ENCODE measurements around the gene CCDC78.
A peak's percentile ranks its signal among the peaks of the same experiment; 100 is the strongest.

CCDC78 gene

DNA sequence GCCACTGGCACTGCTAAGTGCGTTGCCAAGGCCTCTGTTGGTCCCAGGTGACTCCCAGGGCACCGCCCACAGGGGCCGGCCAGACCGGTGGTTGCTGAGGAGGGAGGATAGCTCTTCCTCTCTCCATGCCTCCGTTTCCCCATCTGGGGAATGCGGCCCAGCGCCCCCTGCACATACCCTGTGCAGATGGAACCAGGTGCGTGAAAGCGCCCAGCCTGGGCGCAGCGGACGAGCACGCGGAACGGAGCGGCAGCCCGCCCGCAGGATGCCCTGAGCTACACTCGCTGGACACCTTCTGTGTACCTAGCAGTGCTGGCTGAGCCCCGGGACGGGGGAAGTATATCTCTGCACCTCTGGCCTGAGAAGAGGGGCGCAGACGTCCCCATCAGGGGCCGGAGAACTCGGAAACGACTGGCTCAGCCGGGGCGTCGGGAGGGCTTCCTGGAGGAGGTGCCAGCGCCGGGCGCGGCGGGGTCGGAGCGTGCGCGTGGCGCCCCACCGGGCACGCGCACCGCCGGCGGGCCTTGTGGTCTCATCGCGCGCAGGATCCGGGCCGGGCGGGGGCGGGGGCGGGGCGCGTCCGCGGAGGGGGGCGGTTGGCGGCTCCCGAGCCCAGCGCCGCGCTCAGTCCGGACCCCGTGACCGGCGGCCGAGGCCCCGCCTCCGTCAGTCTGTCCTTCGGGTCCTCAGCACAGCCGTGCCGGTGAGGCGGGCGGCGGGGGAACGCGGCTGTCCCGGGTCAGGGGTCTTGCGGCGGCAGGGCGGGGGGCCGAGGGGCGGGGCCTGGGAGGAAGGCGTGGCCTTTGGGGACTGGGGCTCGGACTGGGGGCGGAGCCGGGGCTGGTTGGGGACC, at the start of gene CCDC78, which contains the start of gene HAGHL:
Gene CCDC78, minus strand, starts transcription at position 6 of the 853 bp plus-strand sequence. CDS start 76 bp downstream, outside the sequence.
Gene HAGHL, plus strand, starts transcription at position 669 of the 853 bp plus-strand sequence. CDS start 404 bp downstream, outside the sequence.
- peak; percentile 44 to 47 for DNase-seq

DNA sequence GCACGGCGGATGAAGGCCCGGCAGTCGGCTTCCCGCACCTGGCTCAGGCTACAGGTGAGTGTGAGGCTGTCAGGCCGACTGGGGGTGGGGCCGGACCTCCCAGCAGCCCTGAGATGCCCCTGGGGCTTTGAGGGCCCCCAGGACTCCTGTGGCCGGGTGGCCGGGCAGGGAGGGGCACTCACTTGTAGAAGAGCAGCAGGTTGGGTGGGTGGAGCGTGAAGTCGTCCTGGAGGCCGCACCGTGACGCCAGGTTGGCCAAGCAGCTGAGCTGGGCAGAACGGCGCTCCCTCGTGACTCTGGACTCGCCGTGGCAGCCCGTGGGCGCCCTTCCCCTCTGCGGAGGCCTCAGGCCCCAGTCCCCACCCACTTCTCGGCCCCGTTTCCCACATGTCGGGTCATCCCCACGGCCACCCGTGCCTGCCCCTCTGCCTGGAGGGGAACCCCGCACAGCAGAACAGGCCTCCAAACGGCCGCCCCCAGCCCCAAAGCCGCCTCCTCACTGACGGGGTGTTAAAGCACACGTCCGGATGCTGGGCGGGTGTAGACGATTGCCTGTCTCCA, 49.1 kb upstream of the CCDC78 start:
- no peak for DNase-seq

DNA sequence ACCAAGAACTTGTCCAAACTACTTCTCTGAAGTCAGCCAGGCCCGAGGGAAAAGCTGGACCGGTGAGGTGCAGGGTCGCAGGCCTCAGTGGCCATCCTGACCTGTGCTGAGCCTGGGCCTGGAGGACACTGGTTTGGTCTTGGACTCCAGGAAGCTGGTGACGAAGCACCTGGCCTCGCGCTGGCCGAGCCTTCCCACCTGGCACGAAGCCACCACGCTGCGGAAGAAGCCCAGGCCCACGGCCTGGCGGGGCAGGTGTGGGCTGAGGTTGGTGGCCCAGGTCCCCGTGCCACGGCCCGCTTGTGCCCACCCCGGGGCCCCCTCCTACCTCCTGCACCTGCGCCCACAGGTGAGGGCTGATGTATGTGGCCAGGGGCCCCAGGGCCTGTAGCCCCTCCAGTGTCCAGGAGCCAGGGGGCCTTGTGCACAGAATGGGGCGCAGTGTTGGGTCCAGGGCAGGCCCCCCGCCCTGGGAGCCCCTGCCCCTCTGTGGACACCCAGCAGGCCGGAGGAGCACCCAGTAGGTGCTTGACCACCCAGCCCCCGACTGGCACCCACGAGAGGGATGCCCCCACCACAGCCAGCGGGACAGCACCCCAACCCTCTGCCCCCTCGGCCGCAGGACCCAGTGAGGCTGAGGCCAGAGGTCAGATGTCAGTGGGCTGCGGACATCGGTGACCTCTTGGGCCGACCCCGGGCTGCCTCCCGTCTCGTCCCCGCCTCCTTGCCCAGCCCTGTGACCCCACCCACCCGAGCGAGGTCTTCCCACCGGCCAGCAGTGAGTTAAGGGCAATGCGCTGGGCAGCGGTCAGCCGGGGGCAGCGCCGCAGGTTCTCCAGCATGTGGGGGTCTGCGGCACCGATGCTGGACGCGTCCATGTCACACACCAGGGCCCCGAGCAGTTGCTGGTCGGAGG, 48.1 kb upstream of the CCDC78 start:
- no peak for DNase-seq

DNA sequence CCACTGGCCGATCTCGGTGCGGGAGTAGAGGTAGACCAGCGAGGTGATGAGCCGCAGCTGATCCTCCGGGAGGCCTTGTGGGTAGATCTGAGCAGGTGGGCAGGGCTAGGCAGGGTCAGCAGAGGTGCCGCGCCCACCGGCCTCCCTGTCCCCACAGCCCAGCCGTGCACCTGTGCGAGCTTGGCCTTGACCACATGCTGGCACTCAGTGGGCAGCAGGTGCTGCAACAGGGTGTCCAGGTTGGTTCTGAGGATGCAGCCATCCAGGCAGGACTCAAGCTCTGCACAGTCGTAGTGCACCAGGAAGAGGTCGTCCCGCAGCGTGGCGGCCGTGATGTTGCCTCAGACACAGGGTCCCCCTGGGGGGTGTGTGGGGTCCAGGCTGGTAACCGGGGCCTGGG, 46.7 kb upstream of the CCDC78 start:
- DNase-seq, result no peak

DNA sequence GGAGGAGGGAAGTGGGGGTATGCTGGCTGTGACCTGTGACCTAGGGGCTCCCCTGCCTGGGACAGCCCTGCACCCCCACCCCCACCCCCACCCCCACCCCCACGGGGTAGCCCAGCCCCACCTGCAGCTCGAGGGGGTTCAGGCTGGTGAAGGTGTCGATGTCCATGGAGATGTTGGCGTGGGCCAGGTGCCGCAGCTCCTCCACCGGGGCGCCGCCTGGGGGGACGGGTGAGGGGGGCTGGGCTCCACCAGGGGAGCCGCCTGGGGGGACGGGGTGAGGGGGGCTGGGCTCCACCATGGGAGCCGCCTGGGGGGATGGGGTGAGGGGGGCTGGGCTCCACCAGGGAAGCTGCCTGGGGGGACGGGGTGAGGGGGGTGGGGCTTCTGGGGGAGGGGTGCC, 44.2 kb upstream of the CCDC78 start:
- no peak for DNase-seq

DNA sequence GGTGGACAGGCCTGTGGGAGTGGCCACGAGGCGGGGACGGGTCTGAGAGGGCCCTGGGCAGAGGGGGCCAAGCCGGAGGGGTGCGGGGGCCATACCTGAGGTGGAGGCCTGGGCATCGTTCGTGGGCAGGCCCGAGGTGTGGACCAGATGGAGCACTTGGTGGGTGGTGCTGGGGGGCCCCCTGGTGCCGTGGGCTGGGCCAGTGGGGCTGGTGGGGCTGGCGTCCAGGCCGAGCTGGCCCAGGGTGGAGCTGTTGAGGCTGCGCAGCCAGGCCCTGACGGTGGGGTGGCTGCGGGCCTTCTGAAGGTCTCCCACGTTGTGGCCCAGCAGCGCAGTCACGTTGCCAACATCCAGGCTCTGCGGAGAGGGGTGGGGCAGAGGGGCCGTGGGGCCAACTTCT, 43.7 kb upstream of the CCDC78 start:
- no peak for DNase-seq

DNA sequence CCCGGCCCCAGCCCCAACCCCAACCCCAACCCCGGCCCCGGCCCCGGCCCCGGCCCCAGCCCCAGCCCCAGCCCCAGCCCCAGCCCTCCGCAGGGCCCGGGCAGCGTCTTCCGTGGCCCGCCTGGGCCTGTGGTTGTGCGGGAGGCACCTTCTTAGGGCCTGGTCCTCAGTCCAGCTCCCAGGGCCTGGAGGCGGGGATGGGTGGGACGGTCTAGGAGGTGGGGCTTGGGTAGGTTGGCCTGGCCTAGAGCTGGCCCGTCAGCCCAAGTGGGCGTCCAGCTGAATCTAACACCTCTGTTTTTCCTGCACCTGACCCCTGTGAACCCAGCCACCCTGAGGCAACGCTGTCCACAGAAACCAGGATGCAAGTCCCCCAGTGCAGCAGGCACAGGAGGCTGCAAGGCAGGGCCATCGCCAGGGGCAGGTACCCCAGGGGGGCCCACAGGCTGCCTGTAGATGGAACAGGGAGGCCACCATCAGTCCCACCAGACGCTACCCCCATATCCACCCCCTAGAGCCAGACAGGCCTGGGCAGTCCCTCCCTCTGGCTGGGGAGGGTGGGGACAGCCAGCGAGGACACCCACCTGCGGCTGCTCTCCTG, 43.0 kb upstream of the CCDC78 start:
- DNase-seq, result no peak

DNA sequence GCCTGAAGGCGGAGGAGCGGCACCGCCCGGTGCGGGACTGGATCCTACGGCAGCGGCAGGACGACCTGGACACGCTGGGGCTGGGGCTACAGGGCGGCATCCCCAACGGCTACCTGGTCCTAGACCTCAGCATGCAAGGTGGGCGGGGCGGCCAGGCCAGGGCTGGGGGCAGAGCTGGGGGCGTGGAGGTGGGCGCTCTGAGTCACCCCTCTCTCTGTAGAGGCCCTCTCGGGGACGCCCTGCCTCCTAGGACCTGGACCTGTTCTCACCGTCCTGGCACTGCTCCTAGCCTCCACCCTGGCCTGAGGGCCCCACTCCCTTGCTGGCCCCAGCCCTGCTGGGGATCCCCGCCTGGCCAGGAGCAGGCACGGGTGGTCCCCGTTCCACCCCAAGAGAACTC, 42.2 kb upstream of the CCDC78 start:
- DNase-seq, result no peak

DNA sequence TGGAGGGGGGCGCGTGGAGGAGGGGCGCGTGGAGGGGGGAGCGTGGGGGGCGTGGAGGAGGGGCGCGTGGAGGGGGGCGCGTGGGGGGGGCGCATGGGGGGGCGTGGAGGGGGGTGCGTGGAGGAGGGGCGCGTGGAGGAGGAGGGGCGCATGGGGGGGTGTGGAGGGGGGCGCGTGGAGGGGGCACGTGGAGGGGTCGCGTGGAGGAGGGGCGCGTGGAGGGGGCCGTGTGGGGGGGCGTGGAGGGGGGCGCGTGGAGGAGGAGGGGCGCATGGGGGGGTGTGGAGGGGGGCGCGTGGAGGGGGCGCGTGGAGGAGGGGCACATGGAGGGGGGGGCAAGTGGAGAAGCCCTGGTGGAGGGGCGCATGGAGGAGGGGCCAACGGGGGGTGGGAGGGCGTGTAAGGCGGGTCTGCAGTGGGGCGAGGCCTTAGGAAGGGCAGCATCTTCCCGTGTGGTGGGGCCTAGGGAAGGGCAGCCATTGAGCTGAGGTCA, 41.5 kb upstream of the CCDC78 start:
- DNase-seq, result no peak

DNA sequence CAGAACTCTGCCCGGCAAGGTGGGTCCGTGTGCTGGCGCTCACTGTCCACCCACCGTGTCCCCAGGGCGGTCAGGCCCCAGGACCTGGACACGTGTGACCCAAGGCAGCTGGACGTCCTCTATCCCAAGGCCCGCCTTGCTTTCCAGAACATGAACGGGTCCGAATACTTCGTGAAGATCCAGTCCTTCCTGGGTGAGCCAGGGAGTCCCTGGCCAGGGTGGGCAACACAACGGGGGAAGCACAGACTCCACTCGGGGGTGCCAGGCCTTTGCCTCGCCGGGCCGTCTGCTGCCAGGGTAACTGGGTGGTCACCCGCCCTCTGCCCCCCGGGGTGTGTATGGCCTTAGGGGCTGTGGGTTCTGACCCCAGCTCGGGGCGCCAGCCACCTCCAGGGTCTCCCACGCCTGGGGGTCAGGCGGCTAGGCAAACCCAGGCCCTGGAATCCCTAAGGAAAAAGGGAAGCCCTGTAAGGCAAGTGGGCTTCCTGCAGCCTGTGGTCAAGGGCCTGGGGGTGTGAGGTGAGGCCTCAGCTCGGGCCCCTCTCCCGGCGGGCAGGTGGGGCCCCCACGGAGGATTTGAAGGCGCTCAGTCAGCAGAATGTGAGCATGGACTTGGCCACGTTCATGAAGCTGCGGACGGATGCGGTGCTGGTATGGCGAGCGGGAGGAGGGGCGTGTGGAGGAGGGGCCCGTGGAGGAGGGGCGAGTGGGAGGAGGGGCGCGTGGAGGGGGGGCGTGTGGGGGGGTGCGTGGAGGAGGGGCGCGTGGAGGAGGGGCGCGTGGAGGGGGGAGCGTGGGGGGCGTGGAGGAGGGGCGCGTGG, 40.8 kb upstream of the CCDC78 start:
- DNase-seq, result no peak

DNA sequence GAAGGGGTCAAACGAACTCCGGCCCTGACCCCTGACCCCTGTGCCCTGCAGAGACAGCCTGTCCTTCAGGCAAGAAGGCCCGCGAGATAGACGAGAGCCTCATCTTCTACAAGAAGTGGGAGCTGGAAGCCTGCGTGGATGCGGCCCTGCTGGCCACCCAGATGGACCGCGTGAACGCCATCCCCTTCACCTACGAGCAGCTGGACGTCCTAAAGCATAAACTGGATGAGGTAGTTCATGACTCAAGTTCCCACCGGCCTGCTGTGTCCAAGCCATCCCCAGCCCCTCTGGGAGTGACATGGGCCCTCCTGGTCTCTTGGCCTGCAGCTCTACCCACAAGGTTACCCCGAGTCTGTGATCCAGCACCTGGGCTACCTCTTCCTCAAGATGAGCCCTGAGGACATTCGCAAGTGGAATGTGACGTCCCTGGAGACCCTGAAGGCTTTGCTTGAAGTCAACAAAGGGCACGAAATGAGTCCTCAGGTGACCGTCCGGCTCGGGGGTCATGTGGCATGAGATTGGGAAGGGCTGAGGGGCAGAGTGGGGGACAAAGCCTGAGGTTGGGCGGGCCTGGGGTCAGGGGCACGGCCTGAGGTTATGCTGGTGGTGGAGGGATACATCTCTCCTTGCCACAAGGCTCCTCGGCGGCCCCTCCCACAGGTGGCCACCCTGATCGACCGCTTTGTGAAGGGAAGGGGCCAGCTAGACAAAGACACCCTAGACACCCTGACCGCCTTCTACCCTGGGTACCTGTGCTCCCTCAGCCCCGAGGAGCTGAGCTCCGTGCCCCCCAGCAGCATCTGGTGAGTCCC, 40.0 kb upstream of the CCDC78 start:
- no peak for DNase-seq

DNA sequence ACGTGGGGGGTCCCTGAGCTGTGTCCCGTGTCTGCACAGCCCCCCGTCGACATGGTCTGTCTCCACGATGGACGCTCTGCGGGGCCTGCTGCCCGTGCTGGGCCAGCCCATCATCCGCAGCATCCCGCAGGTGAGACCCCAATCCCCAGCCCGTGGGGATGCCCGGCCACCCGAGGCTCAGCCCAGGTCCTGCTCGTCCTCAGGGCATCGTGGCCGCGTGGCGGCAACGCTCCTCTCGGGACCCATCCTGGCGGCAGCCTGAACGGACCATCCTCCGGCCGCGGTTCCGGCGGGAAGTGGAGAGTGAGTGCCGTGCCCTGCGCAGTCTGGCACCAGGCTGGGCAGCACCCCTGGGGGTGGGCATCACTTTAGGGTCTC, 39.2 kb upstream of the CCDC78 start:
- DNase-seq, result no peak

DNA sequence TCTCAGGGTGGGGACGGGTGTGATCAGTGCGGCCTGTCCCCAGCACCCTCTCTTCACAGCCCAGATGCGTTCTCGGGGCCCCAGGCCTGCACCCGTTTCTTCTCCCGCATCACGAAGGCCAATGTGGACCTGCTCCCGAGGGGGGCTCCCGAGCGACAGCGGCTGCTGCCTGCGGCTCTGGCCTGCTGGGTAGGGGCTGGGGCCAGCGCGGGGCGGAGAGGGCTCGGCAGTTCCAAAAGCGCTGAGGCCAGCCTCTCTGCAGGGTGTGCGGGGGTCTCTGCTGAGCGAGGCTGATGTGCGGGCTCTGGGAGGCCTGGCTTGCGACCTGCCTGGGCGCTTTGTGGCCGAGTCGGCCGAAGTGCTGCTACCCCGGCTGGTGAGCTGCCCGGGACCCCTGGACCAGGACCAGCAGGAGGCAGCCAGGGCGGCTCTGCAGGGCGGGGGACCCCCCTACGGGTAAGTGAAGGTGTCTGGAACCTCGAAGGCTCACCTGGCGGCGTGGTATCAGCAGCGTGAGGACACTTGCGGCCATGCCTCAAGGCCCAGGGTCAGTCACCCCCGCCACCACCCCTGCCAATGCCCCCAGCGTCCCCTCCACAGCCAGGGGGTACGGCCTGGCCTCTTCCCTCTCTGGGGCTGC, 38.7 kb upstream of the CCDC78 start:
- DNase-seq, result no peak

DNA sequence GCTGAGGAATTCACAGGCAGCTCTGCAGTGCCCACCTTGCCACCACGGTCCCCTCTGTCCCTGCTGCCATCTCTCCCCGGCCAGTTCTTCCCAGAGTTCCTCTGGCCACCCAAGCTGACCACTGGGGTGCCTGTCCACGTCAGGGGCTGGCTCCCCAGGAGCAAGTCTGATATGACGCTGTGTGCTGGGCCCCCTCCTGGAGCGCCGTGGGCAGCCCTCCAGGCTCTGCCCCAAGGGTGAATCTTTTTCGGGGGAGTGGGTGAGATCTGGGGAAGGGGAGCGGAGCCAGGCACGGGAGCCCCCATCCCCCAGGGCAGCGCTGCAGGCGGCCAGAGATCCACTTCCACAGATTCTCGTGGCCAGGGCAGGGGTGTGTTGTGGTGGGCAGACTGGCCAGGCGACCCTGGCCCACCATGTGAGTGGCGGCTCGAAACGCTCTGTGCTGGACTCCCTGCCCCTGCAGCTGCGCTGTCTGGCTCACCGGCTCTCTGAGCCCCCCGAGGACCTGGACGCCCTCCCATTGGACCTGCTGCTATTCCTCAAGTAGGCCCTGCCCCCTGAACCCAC, 38.0 kb upstream of the CCDC78 start:
- DNase-seq, result no peak

DNA sequence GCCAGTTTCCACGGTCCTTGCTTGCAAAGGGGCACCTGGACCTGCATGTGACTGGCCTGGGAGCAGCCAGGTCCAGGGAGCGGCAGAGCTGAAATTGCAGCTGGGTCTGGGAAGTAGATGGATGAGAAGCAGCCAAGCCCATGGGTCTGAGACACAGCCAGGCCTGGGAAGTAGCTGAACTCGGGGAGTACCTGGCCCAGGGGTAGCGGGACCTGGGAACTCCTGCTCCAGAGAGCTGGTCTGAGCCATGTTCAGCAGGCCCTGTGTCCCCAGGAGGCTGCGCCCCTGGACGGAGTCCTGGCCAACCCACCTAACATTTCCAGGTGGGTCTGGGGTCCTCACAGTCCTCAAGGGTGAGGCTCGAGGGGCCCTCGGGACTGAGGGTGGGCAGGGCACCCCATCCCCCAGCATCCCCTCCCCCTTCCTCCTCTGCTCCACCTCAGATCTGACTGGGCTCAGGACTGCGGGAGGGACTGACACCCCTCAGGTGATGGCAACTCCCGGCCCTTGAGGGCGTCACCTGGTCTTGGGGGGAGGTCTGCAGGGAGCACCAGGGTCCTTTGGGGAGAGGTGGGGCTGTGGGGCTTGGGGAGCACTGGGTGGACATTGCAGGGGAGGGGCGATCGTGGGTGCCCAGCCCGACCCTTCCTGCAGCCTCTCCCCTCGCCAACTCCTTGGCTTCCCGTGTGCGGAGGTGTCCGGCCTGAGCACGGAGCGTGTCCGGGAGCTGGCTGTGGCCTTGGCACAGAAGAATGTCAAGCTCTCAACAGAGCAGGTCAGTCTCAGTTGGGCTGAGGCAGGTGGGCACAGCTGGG, 37.3 kb upstream of the CCDC78 start:
- DNase-seq, result no peak

DNA sequence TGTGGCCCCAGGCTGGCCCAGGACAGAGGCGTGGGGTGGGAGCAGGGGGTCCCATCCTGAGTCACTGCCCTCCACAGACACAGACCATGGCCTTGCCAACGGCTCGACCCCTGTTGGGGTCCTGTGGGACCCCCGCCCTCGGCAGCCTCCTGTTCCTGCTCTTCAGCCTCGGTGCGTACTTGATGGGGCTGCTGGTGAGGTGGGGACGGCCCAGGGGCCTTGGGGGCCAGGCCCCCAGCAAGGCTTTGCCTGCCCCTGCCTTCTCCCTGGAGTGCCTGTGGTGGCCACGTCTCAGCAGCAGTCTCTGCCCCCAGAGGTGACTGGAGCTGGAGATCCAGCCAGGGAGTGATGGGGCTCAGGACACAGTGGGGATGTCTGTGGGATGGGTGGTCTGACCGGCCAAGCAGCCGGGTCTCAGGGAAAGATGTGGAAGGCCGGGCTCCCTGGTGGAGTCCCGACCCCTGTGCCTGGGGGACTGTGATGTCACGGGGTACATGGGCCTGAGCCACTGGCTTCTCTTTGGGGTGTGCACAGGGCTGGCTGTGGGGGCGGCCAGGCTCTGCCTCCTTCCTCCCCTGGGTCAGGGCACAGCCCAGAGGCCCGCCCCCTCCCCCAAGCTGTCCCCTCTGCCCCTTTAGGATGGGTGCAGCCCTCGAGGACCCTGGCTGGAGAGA, 36.5 kb upstream of the CCDC78 start:
- DNase-seq, result no peak

DNA sequence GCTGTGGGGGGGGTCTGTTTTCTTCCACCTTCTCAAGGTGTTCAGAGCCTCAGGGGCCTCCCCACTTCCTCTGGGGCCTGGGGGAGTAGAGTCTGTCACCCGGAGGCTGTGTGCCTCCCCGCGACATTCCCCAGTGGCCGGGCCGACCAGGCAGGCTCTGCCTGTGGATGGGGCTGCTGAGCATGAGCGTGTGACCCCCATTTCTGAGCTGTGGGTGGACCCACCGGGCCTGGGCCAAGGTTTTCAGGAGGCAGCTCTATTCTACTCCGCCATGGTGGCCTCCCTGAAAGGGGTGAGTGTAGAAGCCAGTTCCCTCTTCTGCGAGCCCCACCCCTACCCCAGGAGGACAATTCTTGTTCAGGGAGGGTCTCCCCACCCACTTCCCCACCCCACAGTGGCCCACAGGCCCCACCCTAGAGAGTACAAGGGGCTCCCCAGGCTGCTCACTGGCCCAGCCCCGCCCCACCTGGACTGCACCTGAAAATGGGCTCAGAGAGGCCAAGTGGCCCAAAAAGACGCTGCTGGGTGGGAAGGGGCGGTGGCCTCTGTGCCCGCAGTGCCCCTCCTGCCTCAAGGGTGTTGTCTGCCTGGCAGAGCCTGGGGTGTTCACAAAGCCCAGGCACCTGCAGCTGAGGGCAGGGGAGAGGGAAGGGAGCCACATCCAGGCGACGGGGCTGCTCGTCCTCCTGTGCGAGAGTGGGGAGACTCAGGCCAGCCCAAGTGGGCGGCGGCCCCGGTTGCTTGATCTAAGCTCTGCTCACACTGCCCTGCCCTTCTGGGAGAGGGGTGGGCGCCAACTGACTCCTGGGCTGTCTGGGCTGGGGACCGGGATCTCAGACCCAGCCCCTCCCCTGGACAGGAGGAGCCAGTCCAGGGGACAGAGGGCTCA, 35.6 kb upstream of the CCDC78 start:
- no peak for DNase-seq

Measured in stimulated activated CD4-positive, alpha-beta T cell treated with anti-CD3 and anti-CD28 coated beads, Interleukin-2, amount 100 ng/mL, for 48 hours (primary cell).